GM21737 (cell line): ENCODE results near the gene LAMA2.
"Not testable (repeated sequence)": the region's sequence is repeated elsewhere in the genome, so short reads cannot be mapped to it uniquely, and the experiment has no call there.

ENCODE experiments used
- ATAC-seq: cut with Tn5 transposase; IDR thresholded peaks from one replicate; pipeline ENCODE4 v1.9.1; 2021; ENCODE audit warnings: mild to moderate bottlenecking, moderate library complexity; ENCODE audit not compliant: unreplicated experiment

Gene LAMA2

DNA sequence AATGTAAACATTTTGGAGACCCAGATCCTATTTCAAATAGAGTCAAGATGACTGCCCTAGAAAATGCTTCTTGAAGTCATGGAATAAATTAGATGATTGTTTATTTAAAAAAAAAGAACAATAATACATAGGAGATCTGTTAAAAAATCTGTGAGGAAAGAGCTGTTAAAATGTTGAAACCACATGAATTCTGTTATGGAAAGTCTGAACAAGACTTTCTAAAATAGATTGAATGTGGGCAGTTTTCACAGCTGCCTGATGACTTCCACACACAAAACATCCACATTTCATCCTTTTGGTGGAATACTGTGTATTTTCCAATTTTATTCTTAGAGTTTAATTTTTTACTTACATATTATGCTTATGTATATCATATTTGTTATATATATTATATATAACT, 186.1 kb downstream of the LAMA2 start:
- ATAC-seq = no peak

GRCh38 chr6:129073051-129073450, 190.1 kb downstream of the LAMA2 start:
- no peak for ATAC-seq

DNA sequence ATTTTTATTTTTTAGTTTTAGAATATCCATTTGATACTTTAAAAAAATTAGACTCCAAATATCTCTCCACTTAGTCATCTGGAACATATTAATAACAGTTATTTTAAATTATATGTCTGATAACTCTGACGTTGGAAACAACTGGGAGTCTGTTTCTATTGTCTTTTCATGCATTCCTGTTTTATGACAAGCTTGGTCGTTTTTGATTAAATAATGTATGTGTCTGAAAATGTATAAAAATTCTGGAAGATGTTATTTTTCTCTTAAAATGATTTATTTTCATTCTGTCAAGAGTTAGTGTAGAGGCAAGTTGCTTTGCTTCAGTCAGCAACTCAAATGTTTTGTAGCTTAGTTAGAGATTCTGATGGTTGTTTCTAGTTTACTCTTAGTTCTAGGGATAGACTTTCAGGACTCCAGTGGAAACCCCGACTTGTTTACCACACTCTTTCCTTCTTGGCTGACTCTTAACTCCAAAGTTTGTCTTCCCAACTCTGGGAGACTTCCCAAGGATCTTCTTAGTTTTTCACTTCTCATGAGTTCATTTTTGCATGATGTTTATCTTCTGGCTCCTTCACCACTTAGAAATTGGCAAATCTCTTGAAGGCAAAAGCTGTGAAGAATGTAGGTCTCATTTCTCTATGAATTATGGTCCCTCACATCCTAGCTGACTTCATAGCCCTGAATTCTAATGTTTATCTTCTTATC, 190.9 kb downstream of the LAMA2 start:
- ATAC-seq = no peak

DNA sequence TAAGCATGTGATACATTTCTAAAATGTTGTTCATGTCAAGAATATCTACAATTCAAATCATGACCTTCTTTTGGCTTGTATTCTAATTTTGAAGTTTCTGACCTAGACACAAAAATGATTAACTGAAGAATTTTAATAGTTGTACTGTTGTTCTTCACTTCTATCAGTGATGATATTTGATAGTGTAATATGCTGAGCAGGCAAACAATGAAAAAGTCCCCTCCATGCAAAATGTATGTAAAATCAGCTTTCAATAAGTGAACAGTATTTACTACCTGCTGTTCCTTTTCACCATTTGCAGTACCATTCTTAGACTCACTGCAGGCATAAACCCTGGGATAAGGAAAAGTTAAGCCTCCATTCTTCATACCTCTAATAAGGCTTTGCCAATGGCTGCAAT, 201.5 kb downstream of the LAMA2 start:
- ATAC-seq = no peak

DNA sequence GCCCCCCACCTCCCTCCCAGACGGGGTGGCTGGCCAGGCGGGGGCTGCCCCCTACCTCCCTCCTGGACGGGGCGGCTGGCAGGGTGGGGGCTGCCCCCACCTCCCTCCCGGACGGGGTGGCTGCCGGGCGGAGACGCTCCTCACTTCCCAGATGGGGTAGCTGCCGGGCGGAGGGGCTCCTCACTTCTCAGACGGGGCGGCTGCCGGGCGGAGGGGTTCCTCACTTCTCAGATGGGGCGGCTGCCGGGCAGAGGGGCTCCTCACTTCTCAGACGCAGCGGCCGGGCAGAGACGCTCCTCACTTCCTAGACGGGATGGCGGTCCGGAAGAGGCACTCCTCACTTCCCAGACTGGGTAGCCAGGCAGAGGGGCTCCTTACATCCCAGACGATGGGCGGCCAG, 205.5 kb downstream of the LAMA2 start:
- ATAC-seq = not testable (repeated sequence)

DNA sequence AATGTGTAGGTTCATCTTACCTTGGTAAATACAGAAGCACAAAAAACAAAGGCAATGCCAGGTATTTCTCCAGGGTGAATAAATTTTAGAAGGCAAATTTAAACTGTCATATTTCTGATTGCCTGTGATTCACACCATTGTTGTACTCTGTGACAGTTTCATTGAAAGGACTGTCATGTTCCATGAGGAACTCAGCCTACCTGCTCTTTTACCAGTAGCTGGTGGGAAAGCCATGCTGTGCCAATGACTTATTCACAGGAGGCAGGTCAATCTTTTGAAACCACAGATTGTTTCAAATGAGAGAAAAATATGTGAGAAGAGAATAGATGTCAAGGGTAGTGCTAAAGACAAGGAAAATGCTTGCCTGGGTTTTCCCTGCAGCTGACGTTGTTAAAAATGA, 206.4 kb downstream of the LAMA2 start:
- ATAC-seq = no peak

DNA sequence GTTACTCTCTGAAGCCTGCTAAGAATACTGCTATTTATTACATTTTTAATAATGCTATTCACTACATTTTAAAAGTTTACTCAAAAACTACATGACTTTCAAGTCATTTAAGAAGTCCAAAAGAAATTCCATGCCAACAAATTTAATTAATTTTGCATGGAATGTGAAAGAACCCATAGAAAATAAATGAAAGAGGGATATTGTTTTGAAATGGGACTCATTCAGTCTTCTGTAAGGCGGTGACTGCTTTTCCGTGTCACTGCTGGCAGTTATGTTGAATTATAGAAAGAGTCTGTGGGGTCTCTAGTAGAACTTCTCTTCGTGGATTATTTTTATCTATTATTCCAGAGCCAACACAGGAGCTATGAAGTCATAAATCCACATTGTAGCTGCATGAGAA, 211.2 kb downstream of the LAMA2 start:
- no peak for ATAC-seq

- no peak for ATAC-seq
Measured at GRCh38 chr6:129096651-129097290, 213.8 kb downstream of the LAMA2 start.

GRCh38 chr6:129098061-129098553, 215.2 kb downstream of the LAMA2 start:
- ATAC-seq = no peak

DNA sequence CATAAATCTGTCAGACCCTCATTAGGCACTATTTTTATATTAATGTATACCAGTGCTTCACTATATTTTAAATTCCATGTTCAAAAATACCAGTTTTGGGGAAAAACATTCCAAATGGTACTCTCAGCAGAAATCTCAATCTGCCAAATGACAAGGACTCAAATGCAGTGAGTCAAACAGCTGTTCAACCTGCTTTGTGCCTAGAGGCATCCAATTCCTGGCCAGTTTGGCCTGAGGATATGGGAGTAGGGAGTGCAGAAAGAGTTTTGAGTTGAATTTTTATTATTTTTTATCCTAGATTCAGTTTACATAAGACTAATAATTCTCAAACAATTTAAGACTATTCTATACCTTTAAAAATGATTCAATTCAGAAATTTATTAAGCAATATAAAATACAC, 216.8 kb downstream of the LAMA2 start:
- ATAC-seq = no peak

DNA sequence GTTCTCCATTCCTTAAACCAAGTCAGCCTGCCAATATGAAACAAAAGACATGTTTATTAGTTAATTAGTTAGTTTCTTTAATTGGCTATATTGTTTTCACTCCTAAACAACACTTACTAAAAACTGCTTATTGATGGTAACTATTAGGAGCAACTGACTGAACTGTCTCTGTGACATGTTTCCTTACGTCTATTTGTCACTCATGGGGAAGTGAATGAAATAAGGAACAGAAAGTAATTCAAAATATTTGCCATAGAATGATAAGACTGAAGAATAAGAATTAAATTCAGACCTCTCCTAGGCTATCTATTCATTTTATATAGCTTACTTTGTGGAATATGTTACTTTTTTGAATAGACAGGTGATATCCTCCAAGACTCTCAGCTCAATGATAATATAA, 217.2 kb downstream of the LAMA2 start:
- ATAC-seq = no peak

GRCh38 chr6:129102741-129103140, 219.8 kb downstream of the LAMA2 start:
- no peak for ATAC-seq

GRCh38 chr6:129104131-129104530, 221.2 kb downstream of the LAMA2 start:
- no peak for ATAC-seq

DNA sequence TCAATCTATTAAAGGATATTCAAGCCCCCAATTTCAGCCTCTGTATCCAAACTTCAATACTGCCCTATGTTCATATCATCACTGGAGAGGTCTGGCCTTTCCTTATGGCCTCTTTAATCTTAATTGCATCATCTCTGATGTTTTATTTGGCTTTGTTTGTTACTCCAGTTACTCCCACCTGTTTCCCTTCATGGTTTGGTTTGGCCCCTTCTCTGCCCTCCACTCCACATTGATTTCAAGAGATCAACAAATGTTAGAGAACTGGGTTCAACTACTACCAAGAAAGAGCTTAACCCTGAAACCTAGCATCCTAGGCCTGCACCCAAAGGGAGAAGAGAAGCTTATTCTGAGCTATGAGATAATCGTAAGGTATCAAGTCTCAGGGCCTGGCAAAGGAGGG, 221.6 kb downstream of the LAMA2 start:
- no peak for ATAC-seq

DNA sequence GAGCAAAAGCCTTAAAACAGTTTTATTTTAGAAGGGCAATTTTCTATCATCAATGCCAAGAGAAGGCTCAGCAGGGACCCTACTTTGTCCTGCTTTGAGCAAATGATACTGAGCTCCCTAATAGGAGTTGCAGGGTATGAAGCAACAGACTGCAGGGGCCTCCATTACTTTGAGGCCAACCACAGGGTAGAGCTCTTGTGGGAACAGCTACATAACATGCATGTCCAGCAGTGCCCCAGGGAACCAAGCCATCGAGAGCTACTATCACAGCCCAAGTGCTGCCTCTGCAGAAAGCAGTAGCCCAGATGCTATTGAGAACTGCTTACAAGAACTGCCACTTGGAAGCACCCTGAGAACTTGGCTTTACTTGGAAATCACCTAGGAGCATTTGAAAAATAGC, 222.1 kb downstream of the LAMA2 start:
- no peak for ATAC-seq

DNA sequence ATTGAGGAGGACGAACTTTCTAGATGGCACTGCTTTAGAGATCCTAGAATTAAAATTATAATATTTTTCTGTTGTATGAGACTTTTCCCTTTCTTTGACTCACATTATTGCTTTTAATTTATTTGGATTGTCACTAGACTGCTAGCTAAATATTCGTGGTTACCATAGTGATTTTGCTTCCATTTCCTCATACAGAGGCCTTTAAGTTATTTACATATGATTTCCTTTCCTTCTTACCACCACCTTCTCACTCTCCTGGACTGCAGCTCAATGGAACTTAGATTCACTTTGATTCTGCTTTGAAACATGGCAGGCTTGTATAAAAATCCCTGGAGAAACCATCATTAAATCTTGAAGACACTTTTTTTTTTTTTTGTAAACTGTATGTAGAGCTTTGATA, 222.9 kb downstream of the LAMA2 start:
- no peak for ATAC-seq

- no peak for ATAC-seq
Measured at GRCh38 chr6:129108337-129108736, 225.4 kb downstream of the LAMA2 start.

DNA sequence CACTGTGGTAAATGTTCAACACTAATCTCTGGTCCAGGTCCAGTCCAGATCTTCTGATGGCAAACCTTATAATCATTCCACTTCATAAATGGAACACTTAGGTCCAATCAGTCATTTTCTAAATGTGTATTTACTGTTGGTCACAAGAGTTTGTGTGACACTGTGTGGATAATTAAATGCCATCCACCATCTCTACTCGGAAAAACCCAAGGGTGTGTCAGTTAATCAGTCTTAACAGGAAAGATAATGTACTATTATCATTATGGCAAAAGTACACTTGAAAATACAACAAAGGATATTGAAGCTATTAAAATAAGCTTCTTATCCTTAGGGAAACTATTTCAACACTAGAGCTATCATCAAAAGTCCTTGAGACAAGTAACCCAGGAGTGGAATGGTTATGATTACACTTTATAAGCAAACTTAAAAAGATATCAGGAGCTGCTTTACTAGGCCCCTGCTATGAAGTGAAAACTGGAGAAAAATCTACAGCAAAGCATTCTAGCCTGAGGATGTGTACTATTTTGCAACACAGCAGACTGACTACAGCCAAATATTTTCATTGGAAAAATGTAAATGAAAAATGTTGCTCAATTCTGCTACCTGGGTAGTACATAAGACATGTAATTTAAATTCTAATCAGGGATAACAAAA, 227.9 kb downstream of the LAMA2 start:
- ATAC-seq = no peak

DNA sequence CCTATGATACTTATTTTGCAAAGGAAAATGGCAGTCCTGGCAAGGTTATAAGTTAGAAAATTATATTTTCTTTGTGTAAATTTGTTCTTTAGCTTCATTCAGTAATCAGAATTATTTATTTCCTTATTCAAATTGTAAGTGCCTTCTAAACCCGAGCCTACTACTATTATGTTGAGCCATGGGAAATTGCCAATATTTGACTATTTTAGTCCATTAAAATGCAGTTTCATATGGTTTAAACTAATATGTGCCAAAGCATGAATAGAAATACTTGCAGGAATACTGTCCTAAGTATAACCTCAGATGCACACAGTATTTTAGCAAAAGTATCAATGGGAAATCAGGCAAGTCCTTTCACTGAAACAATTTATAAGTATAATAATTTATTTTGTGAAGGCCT, 228.4 kb downstream of the LAMA2 start:
- no peak for ATAC-seq

DNA sequence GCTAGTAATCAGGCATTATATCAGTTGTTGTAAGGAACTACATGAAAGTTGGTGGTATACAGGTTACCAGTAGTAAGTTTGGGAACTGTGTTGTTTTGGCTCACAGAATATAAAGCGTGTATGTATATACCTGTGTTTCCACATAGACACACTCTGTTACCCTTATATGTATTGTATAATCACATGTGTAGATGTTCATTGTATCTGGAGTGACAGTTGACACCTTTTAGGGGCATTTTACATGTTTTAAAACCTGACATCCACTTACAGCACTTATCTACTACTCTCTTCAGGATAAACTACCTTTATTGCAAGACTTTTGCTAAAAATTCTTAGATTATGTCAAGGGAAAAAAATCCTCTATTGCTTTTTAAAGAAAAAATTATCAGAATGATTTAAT, 228.9 kb downstream of the LAMA2 start:
- no peak for ATAC-seq

GRCh38 chr6:129112591-129112990, 229.7 kb downstream of the LAMA2 start:
- ATAC-seq = no peak

GRCh38 chr6:129113637-129114036, 230.7 kb downstream of the LAMA2 start:
- ATAC-seq = no peak
